Endothelial cell (in vitro differentiated cells): Measurements from ENCODE around the gene KAT2A. TPM values are rescaled to one million over a fixed set of nuclear protein-coding genes. Genes with fewer than 3 reads are reported as not detected.

Source experiments
- DNase-seq: peaks from one replicate; pipeline ENCODE4 v3.0.0; 2021; ENCODE audit warnings: low spot score
- H3K27ac Mint-ChIP-seq: one replicate; pipeline ENCODE4 v1.8.0; 2021; ENCODE audit warnings: mixed read lengths, inconsistent platforms; ENCODE audit not compliant: unreplicated experiment
- H3K27me3 Mint-ChIP-seq: one replicate; pipeline ENCODE4 v1.8.0; 2021; ENCODE audit warnings: mild to moderate bottlenecking, moderate library complexity, mixed read lengths, inconsistent platforms; ENCODE audit not compliant: unreplicated experiment
- H3K36me3 Mint-ChIP-seq: one replicate; pipeline ENCODE4 v1.8.0; 2021; ENCODE audit warnings: mild to moderate bottlenecking, low read depth, mixed read lengths, inconsistent platforms; ENCODE audit not compliant: unreplicated experiment
- H3K4me1 Mint-ChIP-seq: one replicate; pipeline ENCODE4 v1.8.0; 2021; ENCODE audit warnings: mild to moderate bottlenecking, mixed read lengths, inconsistent platforms; ENCODE audit not compliant: unreplicated experiment
- H3K4me3 Mint-ChIP-seq: one replicate; pipeline ENCODE4 v1.8.0; 2021; ENCODE audit warnings: mild to moderate bottlenecking, mixed read lengths, inconsistent platforms; ENCODE audit not compliant: unreplicated experiment
- H3K9me3 Mint-ChIP-seq: one replicate; pipeline ENCODE4 v1.8.0; 2021; ENCODE audit warnings: mixed read lengths, inconsistent platforms; ENCODE audit not compliant: unreplicated experiment
- CTCF ChIP-seq: fragments of 200-600 bp; sonication (generic); IDR thresholded peaks from one replicate; pipeline ENCODE4 v1.5.0; 2021; ENCODE audit warnings: antibody characterized with exemption; ENCODE audit not compliant: unreplicated experiment
- total RNA-seq: library from RNA; stranded (reverse); fragmentation: NEBNext Ultra II Directional; extraction: Animal tissue kit (Norgen Biotek cat#: 25700); gene quantifications from one replicate; pipeline ENCODE4 v1.2.1, GENCODE V29; 2021; ENCODE audit not compliant: unreplicated experiment

Gene KAT2A
- total RNA-seq, 1 donor from 2014 or later: 22.8 TPM

DNA sequence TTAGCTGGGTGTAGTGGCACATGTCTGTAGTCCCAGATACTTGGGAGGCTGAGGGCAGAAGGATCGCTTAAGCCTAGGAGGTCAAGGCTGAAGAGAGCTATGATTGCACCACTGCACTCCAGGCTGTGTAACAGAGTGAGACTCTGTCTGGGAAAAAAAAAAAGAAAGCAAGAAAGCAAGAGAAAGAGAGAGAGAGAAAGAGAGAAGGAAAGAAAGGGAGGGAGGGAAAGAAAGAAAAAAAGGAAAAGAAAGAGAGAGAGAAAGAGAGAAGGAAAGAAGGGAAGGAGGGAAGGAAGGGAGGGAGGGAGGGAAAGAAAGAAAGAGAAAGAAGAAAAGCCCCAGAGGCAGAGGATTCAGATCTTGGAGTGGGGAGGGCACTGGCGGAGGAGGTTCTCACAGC, 15.2 kb downstream of the KAT2A start:
- Mint-ChIP-seq H3K9me3 (no peaks in the 10 kb centered on the region), H3K27me3 (peaks cover 6% of the 10 kb centered on the region), H3K36me3 (no peaks in the 10 kb centered on the region), H3K27ac (peak overlapping the region; percentile 48), H3K4me3 (no peak overlapping the region), H3K4me1 (peaks cover 4% of the 10 kb centered on the region)
- no peak for DNase-seq
- TF ChIP-seq CTCF: no peak

DNA sequence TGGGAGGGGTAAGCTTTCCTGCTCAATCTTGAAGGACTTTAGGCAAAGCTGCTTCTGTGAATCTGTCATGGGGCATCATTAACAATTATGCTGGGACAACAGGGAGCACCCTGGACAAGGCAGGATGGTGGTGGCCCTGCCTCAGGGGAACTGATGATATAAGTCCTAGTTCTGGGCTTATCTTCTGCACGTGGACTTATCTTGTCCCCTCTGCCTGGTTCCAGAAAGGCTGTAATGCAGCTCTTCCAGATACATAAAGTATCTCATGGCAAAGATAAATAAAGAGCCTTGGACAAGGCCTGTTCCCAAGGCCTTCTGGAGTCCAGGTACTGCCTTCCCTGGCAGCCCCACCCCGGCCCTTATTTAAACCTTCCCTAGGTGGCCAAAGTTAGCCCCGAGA, 16.9 kb downstream of the KAT2A start:
- Mint-ChIP-seq H3K4me3 (no peak overlapping the region), H3K27me3 (peaks cover 4% of the 10 kb centered on the region), H3K4me1 (peaks cover 4% of the 10 kb centered on the region), H3K27ac (no peak overlapping the region), H3K36me3 (no peaks in the 10 kb centered on the region), H3K9me3 (no peaks in the 10 kb centered on the region)
- DNase-seq: no peak
- TF ChIP-seq CTCF: no peak

- H3K27me3 Mint-ChIP-seq: peaks cover 4% of the 10 kb centered on the region
- peak overlapping the region; percentile 30 for H3K27ac Mint-ChIP-seq
These were observed 17.8 kb downstream of the KAT2A start for GRCh38 chr17:42103221-42103954.

DNA sequence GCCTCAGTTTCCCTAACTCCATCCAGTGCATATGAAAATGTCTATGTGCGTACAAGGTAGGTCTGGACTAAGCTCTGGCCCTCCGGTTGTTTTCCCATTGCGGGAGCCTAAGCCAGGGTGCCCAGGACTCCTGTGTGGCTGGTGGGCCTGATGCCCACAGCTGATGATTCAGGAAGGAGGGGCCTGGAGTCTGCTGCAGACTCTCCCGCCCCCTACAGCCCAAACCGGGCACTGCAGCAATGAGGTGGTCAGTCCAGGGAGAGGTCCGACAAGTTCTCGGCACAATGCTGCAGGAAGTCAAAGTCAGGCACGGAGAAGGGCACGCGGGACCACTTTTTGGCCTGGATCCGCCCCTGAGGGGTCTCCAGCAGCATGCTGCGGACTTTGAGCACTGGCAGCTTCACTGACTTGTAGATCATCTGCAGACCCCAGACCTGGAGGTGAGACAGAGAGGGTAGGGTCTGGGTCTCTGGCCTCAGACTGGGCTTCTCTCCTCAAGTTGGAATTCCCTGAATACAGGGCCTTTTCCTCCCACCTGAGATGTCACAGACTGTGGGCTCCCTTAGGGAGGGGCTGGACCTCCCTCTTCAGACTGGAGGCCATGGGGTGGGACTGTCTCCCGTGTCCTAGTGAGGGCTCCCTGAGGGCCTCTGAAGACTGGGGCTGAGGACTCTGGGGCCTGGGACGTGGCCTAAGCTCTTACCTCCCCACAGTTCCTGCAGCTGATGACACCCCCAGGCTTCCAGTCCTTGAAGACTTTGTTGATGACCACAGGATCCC, 19.5 kb downstream of the KAT2A start:
- H3K36me3 Mint-ChIP-seq: no peaks in the 10 kb centered on the region
- H3K4me3 Mint-ChIP-seq: no peak overlapping the region
- no peak overlapping the region for H3K27ac Mint-ChIP-seq
- peak; percentile 97 for TF ChIP-seq CTCF
- H3K27me3 Mint-ChIP-seq: peaks cover 10% of the 10 kb centered on the region
- H3K9me3 Mint-ChIP-seq: no peaks in the 10 kb centered on the region
- H3K4me1 Mint-ChIP-seq: peaks cover 11% of the 10 kb centered on the region
- peak; percentile 97 for DNase-seq

More at GRCh38 chr17:42103221-42103954, 17.8 kb downstream of the KAT2A start:
- H3K9me3 Mint-ChIP-seq: no peaks in the 10 kb centered on the region
- no peak for DNase-seq
- H3K4me3 Mint-ChIP-seq: no peak overlapping the region
- peaks cover 4% of the 10 kb centered on the region for H3K4me1 Mint-ChIP-seq
- no peaks in the 10 kb centered on the region for H3K36me3 Mint-ChIP-seq
- TF ChIP-seq CTCF: no peak
